Right renal cortex interstitium (tissue), 3 donors: ENCODE results near the gene OSBPL5. TPM values are rescaled to one million over a fixed set of nuclear protein-coding genes. Genes with fewer than 3 reads are reported as not detected.

Source experiments
- DNase-seq, 3 donors: peaks; one replicate each; pipeline ENCODE4 v3.0.0-alpha.2; 2013; ENCODE audit warnings: low read depth in 3 of 3, low spot score in 2 of 3
- polyA plus RNA-seq, 3 donors: library from polyadenylated mRNA; unstranded; fragments of 120-200 nt; gene quantifications; one replicate each; pipeline ENCODE4 v1.2.1, GENCODE V29; 2013; ENCODE audit not compliant: insufficient read length in 3 of 3

The OSBPL5 gene
- polyA plus RNA-seq, 3 donors, result 15.7 to 17.5 (median 16.5) TPM

- no peak for DNase-seq
Measured at GRCh38 chr11:3060436-3061025, 104.6 kb downstream of the OSBPL5 start.

- DNase-seq, result no peak
Measured at GRCh38 chr11:3058753-3059664, 106.1 kb downstream of the OSBPL5 start.

- DNase-seq, result peak; percentile 60 to 86 (median 78)
Measured at GRCh38 chr11:3057069-3057963, 107.8 kb downstream of the OSBPL5 start, which contains the start of gene CARS1. Gene CARS1 (minus strand): TSS chr11:3057423. CDS start chr11:3057367, 56 bp downstream.

GRCh38 chr11:3056296-3057068 is 108.6 kb downstream of the OSBPL5 start:
- DNase-seq, result no peak

GRCh38 chr11:3055891-3056290 is 109.2 kb downstream of the OSBPL5 start:
- DNase-seq, result no peak

- DNase-seq, result no peak
Measured at GRCh38 chr11:3052567-3052966, 112.5 kb downstream of the OSBPL5 start.

- DNase-seq, result no peak
Measured at GRCh38 chr11:3052109-3052479, 113.0 kb downstream of the OSBPL5 start.

- DNase-seq, result no peak
Measured at GRCh38 chr11:3051196-3052108, 113.7 kb downstream of the OSBPL5 start.

- DNase-seq, result no peak
Measured at GRCh38 chr11:3050386-3051195, 114.5 kb downstream of the OSBPL5 start.

- DNase-seq, result no peak
Measured at GRCh38 chr11:3049430-3050243, 115.5 kb downstream of the OSBPL5 start.

- DNase-seq, result no peak
Measured at GRCh38 chr11:3047637-3048036, 117.5 kb downstream of the OSBPL5 start.

GRCh38 chr11:3046641-3047040 is 118.5 kb downstream of the OSBPL5 start:
- DNase-seq, result no peak

GRCh38 chr11:3046190-3046589 is 118.9 kb downstream of the OSBPL5 start:
- DNase-seq, result no peak

GRCh38 chr11:3044915-3045314 is 120.2 kb downstream of the OSBPL5 start:
- no peak for DNase-seq

GRCh38 chr11:3044004-3044403 is 121.1 kb downstream of the OSBPL5 start:
- no peak for DNase-seq

- DNase-seq, result no peak
Measured at GRCh38 chr11:3043315-3043871, 121.7 kb downstream of the OSBPL5 start.
